GM21576 (cell line): ENCODE results near the gene ZSWIM9.

Source experiments
- ATAC-seq: cut with Tn5 transposase; IDR thresholded peaks from one replicate; pipeline ENCODE4 v1.9.1; 2021; ENCODE audit warnings: mild to moderate bottlenecking, moderate library complexity; ENCODE audit not compliant: unreplicated experiment

Gene ZSWIM9

DNA sequence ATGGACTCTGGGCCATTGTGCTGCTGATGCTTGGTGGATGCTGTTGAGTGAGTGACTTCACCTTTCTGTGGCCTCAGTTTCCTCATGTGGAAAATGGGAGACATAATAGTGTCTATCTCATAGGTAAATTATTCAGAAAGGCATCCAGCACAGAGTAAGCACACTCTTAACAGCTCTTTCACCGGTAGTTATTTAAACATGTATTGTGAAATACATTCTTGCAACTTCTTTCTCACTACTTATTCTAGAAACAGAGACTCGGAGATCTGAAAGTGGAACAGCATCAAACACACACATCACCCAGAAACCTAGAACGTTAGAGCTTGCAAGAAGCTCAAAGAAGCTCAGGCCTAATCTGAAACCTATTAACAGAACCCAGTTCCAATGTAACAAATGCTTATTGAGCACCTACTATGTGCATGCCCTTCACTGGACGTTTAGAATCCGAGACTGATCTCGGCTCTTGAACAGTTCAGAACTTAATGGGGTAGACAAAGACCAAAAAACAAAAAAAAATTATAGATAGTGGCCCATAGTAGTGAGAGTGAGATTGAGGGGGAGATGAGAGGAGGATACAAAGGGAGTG lies 4.1 kb downstream of the ZSWIM9 start:
- no peak for ATAC-seq

DNA sequence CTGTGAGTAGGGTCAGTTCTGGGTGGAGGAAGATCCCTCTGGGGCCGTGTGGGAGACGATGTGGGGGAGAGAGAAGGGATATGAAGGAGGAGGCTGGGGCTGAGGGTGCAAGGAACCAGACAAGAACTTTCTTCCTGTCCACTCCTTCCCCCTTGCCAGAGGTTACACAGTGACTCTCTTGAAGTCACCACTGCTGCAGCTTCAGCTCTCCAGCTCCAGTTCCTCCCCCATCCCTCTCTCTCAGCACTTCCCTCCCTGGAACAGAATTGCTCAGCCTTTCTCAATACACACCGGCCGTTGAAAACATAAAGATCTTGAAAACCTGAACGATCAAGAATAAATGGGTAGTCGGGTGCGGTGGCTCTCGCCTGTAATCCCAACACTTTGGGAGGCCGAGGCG lies 5.1 kb downstream of the ZSWIM9 start:
- ATAC-seq = no peak

DNA sequence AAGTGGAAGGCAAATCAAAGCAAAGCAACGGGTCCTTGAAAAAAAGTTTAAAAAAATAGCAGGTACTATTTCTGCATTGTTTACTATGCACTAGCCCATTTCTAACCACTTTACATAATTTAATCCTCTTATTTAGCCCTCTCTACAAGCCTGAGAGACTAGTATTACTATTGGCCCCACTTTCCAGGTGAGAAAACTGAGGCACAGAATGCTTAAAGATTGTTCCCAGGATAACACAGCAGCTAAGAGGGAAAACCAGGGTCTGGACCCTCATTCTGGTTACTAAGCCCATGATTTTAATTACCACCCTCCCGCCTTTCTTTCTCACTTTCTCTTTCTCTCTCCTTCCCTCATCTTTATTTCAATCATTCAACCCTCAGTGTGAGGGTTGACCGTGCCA lies 5.7 kb downstream of the ZSWIM9 start:
- ATAC-seq = no peak

DNA sequence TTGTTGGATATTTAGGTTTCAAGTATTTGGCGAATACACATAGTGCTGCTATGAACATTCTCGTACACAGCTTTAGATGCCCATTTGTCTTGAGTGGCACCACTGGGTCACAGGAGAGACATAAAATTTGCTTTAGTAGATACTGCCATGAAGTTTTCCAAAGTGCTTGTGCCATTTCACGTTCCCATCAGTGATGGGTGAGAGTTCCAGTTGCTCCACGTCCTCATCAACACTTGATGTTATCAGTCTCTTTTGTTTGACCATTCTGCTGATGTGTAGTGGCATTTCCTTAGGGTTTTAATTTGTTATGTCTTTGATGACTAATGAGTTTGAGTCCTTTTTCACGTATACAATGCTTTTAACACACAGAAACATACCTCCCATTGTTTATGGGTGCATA lies 11.0 kb downstream of the ZSWIM9 start:
- ATAC-seq = no peak

- no peak for ATAC-seq
These were observed 12.0 kb downstream of the ZSWIM9 start for GRCh38 chr19:48182434-48182833.

DNA sequence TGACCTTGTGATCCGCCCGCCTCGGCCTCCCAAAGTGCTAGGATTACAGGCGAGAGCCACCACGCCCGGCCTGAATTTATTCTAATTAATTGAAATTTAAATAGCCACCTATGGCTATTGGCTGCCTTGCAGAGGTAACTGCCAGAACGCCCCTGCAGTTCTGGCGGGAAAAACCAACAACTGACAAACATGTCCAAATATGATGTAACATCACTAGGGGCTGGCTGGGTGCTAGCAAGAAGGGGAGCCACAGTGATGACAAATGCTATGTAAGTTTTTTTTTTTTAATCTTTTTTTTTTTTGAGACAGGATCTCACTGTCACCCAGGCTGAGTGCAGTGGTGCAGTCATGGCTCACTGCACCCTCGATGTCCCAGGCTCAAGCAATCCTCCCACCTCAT lies 12.9 kb downstream of the ZSWIM9 start:
- no peak for ATAC-seq

DNA sequence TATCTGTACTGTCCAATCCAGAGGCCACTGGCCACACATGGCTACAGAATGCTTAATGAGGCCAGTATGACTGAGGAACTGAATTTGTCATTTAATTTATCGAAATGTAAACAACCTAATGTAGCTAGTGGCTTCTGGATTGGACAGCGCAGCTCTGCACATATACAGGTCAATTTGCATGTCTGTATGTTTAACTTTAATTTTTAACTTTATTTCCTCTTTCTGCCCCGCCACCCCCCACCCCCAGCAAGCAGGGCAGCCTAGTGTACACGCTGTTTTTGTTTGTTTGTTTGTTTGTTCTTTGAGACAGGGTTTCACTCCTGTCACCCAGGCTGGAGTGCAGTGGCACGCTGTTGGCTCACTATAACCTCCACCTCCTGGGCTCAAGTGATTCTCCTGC lies 15.5 kb downstream of the ZSWIM9 start:
- no peak for ATAC-seq

GRCh38 chr19:48186541-48186991 lies 16.1 kb downstream of the ZSWIM9 start:
- no peak for ATAC-seq

GRCh38 chr19:48190288-48190884 lies 19.9 kb downstream of the ZSWIM9 start:
- ATAC-seq = no peak

DNA sequence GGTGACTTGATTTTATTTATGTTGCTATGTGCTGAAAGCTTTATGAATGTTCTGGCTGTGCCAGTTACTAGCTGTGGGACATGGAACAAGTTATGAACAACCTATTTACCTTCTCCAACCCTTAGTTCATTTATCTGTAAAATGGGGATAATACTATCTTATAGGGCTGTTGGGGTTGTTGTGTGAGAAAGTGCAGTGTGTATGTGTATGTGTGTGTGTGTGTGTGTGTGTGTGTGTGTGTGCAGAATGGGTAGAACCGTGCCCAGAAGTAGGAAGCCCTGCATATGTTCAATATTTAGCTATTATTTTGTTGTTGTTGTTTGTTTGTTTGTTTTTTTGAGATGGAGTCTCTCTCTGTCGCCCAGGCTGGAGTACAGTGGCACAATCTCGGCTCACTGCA lies 20.4 kb downstream of the ZSWIM9 start:
- ATAC-seq = no peak

DNA sequence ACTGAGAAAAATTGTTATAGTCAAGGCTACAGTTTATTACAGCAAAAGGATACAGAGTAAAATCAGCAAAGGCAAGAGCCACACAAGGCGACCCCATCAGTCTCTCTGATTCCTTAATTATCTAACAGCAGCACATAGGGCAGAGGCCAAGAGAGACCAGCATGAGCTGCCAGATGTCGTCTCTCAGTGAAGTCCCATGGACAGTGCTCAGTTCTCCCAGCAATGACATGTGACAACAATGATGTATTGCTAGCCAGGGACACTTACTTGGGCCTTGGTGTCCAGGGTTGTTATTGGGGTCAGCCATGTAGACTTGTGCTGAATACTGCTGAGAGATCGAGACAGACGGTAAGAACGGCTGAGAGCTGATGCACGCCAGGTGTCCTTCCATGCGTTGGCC lies 22.3 kb downstream of the ZSWIM9 start:
- no peak for ATAC-seq

- no peak for ATAC-seq
These were observed 23.8 kb downstream of the ZSWIM9 start for GRCh38 chr19:48194041-48194843.

- no peak for ATAC-seq
These were observed 24.7 kb downstream of the ZSWIM9 start for GRCh38 chr19:48194844-48195830.

DNA sequence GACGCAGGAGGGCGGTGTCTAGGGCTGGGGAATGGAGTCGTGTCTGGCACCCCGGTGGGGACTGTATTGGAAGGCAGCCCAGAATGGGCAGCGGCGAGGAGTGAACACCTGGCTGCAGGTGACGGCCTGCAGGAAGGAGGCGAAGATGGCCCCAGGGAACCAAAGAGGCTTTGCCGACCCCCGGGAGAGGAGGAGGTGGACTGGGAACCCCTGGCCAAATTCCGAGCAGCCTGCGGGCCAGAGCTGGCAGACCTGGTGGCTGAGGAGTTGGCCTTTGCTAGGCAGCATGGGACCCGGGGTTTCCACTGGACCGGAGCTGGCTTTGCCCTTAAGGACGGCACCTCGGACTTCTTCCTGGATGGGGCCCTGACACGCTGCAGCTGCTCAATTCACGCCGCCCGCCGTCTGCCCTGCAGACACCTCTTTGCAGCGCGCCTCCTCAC lies 25.9 kb downstream of the ZSWIM9 start:
- ATAC-seq = no peak

DNA sequence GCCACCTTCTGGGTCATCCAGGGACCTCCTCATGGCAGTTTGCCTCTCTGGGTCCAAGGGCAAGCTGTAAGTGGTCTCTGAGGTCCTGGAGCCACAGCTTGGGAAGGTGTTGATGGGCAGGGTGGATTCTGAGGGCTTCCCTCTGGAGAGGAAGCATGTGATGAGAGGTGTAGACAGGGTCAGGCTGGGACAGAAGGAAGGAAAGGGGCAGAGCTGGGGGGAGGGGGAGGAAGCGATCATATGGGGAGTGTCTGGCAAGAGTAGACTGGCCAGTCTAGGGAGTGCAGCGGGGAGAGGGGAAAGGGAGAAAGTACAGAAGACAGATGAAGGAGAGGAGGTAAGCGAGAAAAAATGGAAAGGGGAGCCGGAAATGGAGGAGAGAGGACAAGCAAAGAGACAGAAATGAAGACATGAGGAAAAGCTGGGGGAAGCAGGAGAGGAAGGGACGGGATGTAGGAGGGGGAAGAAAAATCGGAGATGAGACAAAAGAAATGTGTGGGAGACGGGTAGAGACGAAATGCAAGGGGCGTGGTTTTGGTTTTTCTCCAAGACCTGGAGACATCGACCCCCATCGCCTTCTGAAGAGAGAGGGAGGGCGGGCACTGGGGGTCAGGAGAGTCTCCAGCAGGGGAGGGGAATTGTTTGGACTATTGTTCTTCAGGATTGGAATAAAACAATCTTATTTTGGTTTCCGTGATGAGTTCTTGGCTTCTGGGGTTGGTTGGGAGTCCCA lies 26.6 kb downstream of the ZSWIM9 start:
- no peak for ATAC-seq

DNA sequence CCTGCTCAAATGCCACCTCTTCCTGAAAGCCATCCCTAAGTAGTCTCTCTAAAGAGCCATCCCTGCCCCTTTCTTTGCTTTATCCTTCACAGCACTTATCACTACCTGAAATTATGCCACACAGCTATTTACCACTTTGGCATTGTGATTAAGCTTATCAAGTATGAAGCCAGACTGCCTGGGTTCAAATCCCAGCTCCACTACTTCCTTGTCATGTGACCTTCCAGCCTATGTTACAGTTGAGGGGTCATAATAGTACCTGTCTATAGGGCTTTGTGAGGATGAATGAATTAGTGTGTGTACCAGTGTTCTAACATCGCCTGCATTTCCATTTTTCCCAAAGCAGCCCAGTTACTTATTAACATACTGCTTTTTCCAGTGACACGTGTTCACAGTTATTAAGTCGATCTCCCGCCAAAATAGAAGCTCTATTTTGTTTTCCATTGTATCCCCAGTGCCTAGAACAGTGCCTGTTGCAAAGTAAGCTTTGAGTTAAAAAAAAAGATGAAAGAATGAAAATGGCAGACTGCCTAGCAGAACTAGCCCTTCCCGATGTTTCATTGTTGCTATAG lies 32.8 kb downstream of the ZSWIM9 start:
- no peak for ATAC-seq

GRCh38 chr19:48203794-48204628 lies 33.5 kb downstream of the ZSWIM9 start:
- peak; percentile 90 for ATAC-seq

DNA sequence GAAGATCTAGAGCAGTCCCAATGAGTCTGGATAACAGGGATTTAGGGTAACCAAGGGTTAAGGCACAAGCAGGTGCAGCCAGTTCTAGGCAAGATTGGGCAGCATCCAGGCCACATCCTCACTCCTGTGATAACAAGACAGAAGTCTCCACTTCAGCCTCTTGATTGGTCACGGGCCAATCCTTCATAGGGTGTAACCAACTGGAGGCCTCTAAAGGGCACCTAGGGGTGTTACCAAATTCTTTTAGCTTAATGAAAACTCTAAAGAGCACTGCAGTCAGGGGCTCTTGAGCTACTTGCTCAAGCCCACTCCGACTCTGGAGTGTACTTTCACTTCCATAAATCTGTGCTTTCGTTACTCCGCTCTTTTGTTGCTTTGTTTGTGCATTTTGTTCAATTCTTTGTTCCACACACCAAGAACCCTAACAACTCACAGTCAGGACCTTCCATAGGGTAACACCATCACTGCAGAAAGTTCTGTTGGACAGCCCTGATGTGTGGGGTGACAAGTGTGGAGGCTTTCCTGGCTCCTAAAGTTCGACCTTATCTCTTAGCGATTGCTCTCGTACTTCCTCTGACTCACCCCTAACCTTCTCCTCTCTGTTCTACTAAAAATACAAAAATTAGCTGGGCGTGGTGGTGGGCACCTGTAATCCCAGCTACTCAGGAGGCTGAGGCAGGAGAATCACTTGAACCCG lies 36.1 kb downstream of the ZSWIM9 start:
- no peak for ATAC-seq
